NCI-H2171 treated with DMSO at 0.1 percent for 48 hours (cell line): Measurements from ENCODE around the gene MALAT1.

Source experiments
- DNase-seq: peaks from one replicate; lab custom pipeline; 2025; lab: John Stamatoyannopoulos, UW

The MALAT1 gene

GRCh38 chr11:65479184-65480145, 19.4 kb upstream of the MALAT1 start:
- DNase-seq = no peak

- no peak for DNase-seq
Measured at GRCh38 chr11:65482306-65482850, 16.5 kb upstream of the MALAT1 start.

GRCh38 chr11:65485920-65486219, 13.0 kb upstream of the MALAT1 start:
- DNase-seq = no peak

GRCh38 chr11:65486570-65487466, 12.0 kb upstream of the MALAT1 start:
- DNase-seq = no peak

DNA sequence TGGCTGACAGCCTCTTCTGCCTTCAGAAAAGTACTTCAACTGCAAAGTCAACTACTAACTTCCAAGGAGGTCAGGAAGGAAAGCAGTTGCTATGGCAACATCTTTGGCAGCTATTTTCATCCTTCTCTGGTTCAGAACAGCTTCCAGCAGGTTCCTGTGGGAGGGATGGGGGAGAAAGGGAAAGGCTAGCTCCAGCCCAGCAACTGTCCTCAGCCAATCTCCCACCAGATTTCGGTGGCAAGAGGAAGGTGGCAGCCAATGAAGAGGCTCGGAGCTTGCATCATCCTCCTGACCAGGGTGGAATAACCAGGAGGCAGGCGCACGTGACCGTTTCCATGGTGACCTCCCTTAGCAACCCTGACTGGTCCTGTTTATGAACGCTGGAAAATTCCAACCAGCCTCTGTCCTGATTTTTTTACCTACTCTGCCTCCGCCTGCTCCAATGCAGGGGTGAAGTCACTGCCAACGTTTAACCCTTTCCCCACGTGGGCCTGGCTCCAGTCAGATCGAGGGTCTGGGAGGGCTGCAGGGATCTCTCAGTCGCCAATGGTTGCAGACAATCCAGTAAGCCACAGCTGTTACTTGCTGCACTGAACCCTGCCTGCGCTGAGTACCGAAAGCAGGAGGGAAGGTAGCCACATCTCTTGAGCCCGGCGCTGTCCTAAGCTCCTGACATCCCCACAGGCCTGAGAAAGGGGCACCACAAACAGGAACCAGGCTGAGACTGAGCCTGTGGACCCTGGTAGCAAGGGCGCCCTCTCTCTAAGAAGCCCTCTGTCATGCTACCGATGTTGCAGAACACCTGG, 11.2 kb upstream of the MALAT1 start:
- DNase-seq = peak; percentile 100

GRCh38 chr11:65488273-65489034, 10.4 kb upstream of the MALAT1 start:
- peak; percentile 68 for DNase-seq

DNA sequence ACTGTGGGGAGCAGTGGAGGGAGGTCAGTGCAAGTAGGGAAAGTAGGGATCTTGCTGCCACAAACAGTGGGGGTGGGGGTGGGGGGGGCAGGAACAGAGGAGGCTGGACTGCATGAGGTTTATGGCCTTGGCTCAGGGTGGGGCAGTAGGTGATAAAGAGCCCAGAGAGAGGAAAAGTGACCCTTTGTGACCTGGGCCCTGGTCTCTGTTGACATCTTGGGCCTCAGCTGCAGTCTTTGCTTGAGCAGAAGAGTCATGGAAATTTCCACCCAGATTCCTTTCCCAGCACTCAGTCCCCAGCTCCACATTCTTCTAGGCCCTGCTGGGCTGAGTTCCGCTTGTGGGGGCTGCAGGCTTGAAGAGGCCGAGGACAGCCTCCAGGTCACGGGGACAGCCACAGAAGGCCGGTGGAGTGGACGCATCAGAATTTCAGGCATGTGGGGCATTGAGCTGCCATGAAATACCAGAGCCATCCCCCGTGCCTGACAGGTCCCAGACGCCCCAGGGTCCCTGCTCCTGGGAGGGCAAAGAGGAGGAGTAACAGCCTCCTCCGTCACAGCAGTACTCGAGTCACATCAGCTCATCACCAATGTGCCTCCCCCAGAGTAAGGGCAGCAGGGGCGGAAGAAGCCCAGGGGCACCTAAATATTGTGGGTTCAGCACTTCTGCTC, 9.7 kb upstream of the MALAT1 start:
- no peak for DNase-seq

GRCh38 chr11:65489706-65490320, 9.0 kb upstream of the MALAT1 start:
- peak; percentile 70 for DNase-seq

DNA sequence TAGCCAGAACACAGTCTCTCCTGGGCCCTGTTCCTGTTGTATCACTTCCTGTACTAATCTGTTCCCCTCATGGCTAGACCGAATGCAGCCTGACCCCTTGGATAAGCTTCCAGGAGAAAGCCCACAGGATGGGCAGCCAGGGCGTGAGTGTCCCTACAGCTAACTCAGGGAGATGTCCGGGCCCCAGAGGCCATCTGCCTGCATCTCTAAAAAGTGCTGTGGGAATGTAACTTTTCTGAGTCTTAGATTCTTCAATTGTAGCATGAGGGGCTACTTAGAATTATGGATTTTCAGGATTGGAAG, 7.7 kb upstream of the MALAT1 start:
- DNase-seq = no peak

- DNase-seq = peak; percentile 81
Measured at GRCh38 chr11:65491614-65492386, 7.0 kb upstream of the MALAT1 start.

DNA sequence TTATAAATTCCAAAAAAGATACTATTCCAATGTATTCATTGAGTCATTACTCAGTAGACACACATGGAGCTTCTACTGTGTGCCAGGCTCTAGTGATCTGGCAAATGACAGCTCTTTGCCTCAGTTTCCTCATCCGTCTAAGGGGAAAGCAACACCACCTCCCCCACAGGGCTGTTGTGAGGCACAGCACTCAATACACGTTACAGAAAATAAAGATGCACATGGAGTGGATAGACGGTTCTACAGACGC, 6.5 kb upstream of the MALAT1 start:
- no peak for DNase-seq

DNA sequence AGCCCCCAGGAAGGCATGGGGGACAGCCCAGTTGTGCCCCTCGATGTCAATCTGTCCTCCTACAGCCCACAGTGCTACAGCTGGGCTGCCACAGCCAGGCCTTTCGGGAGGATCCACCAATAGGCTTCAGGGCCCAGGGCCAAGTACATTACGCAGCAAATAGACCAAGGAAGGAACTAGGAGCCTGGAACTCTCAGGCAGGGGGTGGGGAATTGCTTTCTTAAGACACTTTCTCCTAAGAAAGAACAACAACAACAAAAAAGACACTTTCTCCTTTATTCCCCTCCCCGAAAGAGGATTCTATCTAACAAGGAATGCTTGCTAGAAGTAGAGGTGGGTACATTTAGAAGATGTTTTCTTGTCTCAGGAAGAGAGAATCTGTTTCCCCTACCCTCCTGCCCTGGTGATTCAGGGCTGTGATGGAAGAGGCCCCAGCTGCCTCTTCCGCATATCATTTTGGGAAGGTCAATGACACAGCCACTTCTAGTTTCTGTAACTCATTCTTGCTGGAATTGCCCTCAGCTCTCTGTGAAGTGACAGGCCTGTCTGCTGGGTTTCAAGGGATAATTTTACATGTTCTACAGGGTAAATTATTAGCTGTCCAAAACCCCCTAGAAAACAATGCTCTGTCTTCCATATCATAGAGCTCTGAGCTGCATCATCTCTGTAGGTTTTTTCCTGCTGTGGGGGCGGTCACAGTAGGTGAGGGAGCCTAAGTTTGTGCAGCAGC, 6.0 kb upstream of the MALAT1 start:
- peak; percentile 36 for DNase-seq

GRCh38 chr11:65493367-65494176, 5.3 kb upstream of the MALAT1 start:
- no peak for DNase-seq

DNA sequence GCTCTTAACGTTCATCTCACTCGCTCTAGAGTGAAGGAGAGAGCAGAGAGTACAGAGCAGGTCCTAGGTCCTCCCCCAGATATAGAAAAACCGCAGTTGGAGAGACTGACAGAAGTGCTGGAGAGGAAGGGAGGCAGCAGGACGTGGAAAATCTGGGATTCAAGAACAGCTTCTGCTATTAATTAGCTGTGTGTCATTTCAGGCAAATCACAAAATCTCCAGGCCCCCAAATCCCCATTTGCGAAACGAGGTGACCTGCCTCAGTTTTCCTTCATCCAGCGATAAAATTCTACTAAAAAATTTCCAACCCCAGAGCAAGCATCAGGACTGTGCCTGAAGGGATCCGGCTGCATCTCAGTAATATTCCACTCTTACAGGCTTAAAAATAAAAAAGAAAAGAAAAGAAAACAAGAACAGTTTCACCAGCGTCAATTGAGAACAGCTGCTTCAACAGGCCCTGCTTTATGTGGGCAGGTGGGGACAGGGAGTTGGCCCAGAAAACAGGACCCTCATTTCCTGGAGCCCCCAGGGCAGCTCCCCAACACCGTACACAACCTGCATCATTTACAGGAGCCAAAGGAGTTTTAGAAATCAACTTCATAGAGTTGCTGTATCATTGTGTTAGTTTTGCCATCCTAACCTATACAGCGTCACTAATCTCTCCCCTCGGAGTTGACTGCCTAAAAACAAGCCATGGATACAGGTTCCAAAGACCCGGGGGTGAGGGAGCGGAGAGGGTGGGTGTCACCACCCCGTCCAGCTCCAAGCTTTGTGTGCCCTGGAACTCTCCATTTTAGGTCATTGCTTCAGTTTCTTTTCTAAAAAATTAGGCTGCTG, 2.3 kb upstream of the MALAT1 start:
- peak; percentile 59 for DNase-seq

DNA sequence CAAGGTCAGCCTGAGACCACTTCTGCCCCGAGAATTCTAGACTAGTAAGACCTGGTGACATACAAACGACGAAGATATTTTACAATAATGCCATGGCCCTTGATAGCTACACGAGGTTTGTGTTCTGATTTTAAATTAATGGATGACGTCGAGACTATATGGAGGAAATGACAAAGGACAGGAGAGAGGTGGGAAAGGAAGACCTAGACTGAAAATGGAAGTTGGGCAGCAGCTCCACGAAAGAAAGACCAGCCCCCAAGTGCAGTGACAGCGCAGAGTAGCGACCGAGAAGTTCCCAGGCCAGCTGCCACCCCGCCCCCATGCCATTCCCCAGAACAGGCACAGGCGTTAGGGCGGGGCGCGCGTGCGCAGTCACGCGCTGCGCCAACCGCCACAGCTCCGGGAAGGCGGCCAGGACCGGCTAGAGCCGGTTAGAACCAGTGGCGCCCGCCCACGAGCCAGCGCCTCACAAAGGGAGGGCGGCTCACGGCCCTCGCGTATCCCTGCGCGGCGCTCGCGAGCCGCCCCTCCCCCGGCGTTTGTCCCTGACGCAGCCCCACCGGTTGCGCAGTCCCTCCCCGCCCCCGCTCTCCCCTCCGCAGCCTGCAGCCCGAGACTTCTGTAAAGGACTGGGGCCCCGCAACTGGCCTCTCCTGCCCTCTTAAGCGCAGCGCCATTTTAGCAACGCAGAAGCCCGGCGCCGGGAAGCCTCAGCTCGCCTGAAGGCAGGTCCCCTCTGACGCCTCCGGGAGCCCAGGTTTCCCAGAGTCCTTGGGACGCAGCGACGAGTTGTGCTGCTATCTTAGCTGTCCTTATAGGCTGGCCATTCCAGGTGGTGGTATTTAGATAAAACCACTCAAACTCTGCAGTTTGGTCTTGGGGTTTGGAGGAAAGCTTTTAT, 1.5 kb upstream of the MALAT1 start:
- peak; percentile 100 for DNase-seq

DNA sequence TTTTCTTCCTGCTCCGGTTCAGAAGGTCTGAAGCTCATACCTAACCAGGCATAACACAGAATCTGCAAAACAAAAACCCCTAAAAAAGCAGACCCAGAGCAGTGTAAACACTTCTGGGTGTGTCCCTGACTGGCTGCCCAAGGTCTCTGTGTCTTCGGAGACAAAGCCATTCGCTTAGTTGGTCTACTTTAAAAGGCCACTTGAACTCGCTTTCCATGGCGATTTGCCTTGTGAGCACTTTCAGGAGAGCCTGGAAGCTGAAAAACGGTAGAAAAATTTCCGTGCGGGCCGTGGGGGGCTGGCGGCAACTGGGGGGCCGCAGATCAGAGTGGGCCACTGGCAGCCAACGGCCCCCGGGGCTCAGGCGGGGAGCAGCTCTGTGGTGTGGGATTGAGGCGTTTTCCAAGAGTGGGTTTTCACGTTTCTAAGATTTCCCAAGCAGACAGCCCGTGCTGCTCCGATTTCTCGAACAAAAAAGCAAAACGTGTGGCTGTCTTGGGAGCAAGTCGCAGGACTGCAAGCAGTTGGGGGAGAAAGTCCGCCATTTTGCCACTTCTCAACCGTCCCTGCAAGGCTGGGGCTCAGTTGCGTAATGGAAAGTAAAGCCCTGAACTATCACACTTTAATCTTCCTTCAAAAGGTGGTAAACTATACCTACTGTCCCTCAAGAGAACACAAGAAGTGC, 661 bp upstream of the MALAT1 start:
- DNase-seq = peak; percentile 70
